Glutamatergic neuron (in vitro differentiated cells): Measurements from ENCODE around the gene PLEKHH3. TPM values are rescaled to one million over a fixed set of nuclear protein-coding genes. Genes with fewer than 3 reads are reported as not detected.

Experiments
- DNase-seq: peaks from one replicate; pipeline ENCODE4 v3.0.0; 2022
- H3K27ac Mint-ChIP-seq: one replicate; pipeline ENCODE4 v1.8.0; 2020; ENCODE audit warnings: mild to moderate bottlenecking, mixed read lengths, inconsistent platforms; ENCODE audit not compliant: unreplicated experiment
- H3K27me3 Mint-ChIP-seq: one replicate; pipeline ENCODE4 v1.8.0; 2020; ENCODE audit warnings: mild to moderate bottlenecking, moderate library complexity, mixed read lengths, inconsistent platforms; ENCODE audit not compliant: unreplicated experiment
- H3K36me3 Mint-ChIP-seq: one replicate; pipeline ENCODE4 v1.8.0; 2020; ENCODE audit warnings: mild to moderate bottlenecking, mixed read lengths, inconsistent platforms; ENCODE audit not compliant: unreplicated experiment
- H3K4me1 Mint-ChIP-seq: one replicate; pipeline ENCODE4 v1.8.0; 2020; ENCODE audit warnings: mild to moderate bottlenecking, low read depth, mixed read lengths, inconsistent platforms; ENCODE audit not compliant: unreplicated experiment
- H3K4me3 Mint-ChIP-seq: one replicate; pipeline ENCODE4 v1.8.0; 2020; ENCODE audit warnings: mild to moderate bottlenecking, mixed read lengths, inconsistent platforms; ENCODE audit not compliant: unreplicated experiment
- H3K9me3 Mint-ChIP-seq: one replicate; pipeline ENCODE4 v1.8.0; 2020; ENCODE audit warnings: mild to moderate bottlenecking, moderate library complexity, mixed read lengths, inconsistent platforms; ENCODE audit not compliant: unreplicated experiment
- total RNA-seq: library from RNA; stranded (reverse); fragmentation: NEBNext Ultra II Directional; extraction: Animal tissue kit (Norgen Biotek cat#: 25700); gene quantifications from one replicate; pipeline ENCODE4 v1.2.1, GENCODE V29; 2021; ENCODE audit not compliant: unreplicated experiment
- TF ChIP-seq, protein P1 (sequence below): fragments of 200-600 bp; sonication (generic); IDR thresholded peaks from one replicate; pipeline ENCODE4 v1.5.0; 2021; ENCODE audit not compliant: partially characterized antibody, unreplicated experiment

The PLEKHH3 gene
- total RNA-seq, 1 donor from 2014 or later, result 40.6 TPM

DNA sequence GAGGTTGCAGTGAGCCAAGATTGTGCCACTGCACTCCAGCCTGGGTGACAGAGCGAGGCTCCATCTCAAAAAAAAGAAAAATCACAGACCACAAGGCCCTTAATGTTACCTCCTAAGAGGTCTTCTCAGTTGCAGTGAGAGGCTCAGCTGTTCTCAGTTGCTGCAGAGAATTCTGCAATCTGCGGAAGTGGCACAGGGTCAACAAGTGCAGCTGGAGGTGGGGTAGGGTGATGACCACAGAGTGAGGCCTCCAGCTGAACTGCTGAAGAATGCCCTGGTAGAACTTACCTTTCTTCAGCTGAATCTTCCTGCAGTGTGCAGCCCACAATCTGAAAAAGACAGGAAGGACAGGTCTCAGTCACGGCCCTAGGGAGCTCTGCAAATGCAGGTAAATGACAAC, 31.8 kb upstream of the PLEKHH3 start:
- H3K4me1 Mint-ChIP-seq, result peaks cover 22% of the 10 kb centered on the region
- H3K4me3 Mint-ChIP-seq, result peak overlapping the region; percentile 94
- H3K36me3 Mint-ChIP-seq, result no peaks in the 10 kb centered on the region
- TF ChIP-seq, protein P1, sequence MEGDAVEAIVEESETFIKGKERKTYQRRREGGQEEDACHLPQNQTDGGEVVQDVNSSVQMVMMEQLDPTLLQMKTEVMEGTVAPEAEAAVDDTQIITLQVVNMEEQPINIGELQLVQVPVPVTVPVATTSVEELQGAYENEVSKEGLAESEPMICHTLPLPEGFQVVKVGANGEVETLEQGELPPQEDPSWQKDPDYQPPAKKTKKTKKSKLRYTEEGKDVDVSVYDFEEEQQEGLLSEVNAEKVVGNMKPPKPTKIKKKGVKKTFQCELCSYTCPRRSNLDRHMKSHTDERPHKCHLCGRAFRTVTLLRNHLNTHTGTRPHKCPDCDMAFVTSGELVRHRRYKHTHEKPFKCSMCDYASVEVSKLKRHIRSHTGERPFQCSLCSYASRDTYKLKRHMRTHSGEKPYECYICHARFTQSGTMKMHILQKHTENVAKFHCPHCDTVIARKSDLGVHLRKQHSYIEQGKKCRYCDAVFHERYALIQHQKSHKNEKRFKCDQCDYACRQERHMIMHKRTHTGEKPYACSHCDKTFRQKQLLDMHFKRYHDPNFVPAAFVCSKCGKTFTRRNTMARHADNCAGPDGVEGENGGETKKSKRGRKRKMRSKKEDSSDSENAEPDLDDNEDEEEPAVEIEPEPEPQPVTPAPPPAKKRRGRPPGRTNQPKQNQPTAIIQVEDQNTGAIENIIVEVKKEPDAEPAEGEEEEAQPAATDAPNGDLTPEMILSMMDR, result no peak
- no peak for DNase-seq
- H3K27me3 Mint-ChIP-seq, result peaks cover 7% of the 10 kb centered on the region
- peak overlapping the region; percentile 98 for H3K27ac Mint-ChIP-seq
- H3K9me3 Mint-ChIP-seq, result peaks cover 11% of the 10 kb centered on the region

DNA sequence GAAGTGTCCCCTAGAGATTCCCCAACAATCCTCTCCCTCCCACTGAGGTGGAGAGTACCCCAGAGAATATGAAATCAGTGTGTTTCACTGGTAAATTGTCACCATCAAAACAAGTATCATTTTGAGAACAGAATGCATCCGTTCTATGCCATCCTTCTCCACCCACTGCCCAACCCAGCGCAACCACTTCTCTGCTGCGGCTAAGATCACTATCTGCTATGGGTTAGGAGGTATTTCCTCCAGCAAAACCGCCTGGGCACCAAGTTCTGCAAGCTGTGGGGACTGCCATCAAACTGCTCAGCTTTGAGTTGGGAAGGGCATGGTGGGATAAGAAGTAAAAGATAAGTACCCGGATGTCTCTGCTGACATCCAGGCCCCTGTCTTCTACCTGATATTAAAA, 29.9 kb upstream of the PLEKHH3 start:
- TF ChIP-seq, protein P1, result no peak
- Mint-ChIP-seq H3K27me3 (peaks cover 7% of the 10 kb centered on the region), H3K4me1 (peaks cover 12% of the 10 kb centered on the region), H3K4me3 (no peak overlapping the region), H3K36me3 (no peaks in the 10 kb centered on the region), H3K27ac (no peak overlapping the region), H3K9me3 (peaks cover 11% of the 10 kb centered on the region)
- no peak for DNase-seq

DNA sequence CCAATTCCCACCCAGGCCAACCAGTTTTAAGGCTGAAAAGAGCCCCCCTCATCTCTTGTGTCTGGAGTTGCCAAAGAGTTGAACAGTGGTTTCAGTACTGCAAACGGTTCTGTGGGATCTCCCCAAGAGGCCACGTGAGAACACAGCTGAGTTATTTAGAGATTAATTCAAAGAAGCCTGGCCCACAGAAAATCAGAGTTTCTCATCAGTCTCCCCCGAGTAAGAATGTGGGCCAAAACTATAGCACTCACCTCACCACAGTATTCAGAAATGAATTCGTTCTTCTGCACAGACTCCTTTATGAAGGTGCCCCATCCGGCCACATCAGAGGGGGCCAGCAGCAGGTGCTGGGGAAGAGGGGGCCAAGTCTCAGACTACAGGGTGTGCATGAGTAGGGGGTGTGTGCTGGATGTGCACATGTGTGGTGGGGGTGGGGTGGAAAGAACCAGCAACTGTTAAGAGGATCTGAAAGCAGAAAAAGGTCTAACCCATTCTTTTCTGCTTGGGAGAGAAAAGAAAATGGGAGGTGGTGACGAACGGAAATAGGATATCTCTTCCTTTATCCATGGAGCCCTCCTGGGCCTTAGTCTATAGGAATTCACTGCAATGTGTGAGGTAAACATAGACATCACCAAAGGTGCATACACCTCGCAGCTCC, 28.2 kb upstream of the PLEKHH3 start:
- no peak overlapping the region for H3K27ac Mint-ChIP-seq
- peaks cover 10% of the 10 kb centered on the region for H3K4me1 Mint-ChIP-seq
- H3K36me3 Mint-ChIP-seq, result no peaks in the 10 kb centered on the region
- TF ChIP-seq, protein P1, result no peak
- peaks cover 10% of the 10 kb centered on the region for H3K27me3 Mint-ChIP-seq
- DNase-seq, result no peak
- H3K9me3 Mint-ChIP-seq, result peaks cover 13% of the 10 kb centered on the region
- peak overlapping the region; percentile 9 for H3K4me3 Mint-ChIP-seq

GRCh38 chr17:42704490-42704836, 27.7 kb upstream of the PLEKHH3 start:
- H3K9me3 Mint-ChIP-seq, result peaks cover 8% of the 10 kb centered on the region
- TF ChIP-seq, protein P1, result no peak
- no peaks in the 10 kb centered on the region for H3K36me3 Mint-ChIP-seq
- no peak for DNase-seq
- H3K27ac Mint-ChIP-seq, result no peak overlapping the region
- peaks cover 11% of the 10 kb centered on the region for H3K4me1 Mint-ChIP-seq
- H3K27me3 Mint-ChIP-seq, result peaks cover 8% of the 10 kb centered on the region
- H3K4me3 Mint-ChIP-seq, result no peak overlapping the region

GRCh38 chr17:42702446-42702845, 25.7 kb upstream of the PLEKHH3 start:
- Mint-ChIP-seq H3K4me3 (no peak overlapping the region), H3K9me3 (peaks cover 6% of the 10 kb centered on the region), H3K27ac (no peak overlapping the region), H3K4me1 (peaks cover 6% of the 10 kb centered on the region), H3K36me3 (no peaks in the 10 kb centered on the region), H3K27me3 (peaks cover 8% of the 10 kb centered on the region)
- DNase-seq, result no peak
- TF ChIP-seq, protein P1, result no peak
